ENCODE data around the gene BCL2A1. TPM values are rescaled to one million over a fixed set of nuclear protein-coding genes. Genes with fewer than 3 reads are reported as not detected.
A peak's percentile ranks its signal among the peaks of the same experiment; 100 is the strongest.
"Not testable (repeated sequence)": the region's sequence is repeated elsewhere in the genome, so short reads cannot be mapped to it uniquely, and the experiment has no call there.

Gene BCL2A1
- total RNA-seq, 1 donor from 2014 or later, result not detected

DNA sequence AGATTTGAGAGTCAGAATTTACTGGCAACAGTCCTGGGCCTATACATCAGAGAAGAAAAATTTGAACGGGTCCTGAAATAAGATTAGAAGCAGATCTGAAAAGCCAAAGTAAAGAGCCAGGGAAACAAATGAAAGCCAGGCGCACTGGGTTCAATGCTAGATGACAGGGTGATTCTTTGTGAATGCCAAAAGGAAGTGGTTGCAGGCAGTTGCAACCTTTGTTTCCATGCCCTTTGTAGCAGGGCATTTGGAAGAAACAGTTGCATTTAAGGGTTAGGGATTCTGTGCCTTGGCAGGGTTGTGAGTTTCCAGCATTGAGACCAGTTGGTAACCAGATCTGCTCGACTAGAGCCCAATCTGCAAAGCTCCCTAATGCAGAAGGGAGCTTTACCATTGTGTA is 37.8 kb downstream of the BCL2A1 start:
- peaks cover 6% of the 10 kb centered on the region for H3K27me3 Mint-ChIP-seq (ENCODE audit: low read depth)

DNA sequence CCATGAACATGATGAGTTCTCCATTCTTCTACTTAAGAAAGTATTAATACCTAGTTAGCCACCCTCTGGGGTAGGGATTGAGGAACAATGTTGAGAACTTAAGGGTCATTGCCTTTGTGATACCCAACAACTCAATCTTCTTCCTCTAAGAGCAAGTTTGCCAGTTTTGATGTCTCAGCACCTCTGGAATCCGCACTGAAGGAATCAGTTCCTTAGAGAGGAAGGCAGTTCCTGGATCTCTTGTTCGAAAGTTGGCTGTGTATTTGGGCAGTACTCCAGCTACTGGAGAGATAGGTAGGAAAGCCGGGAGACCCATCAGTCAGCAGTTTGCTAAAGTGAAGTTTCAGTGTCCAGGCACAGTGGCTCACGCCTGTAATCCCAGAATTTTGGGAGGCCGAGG is 38.5 kb downstream of the BCL2A1 start:
- Mint-ChIP-seq H3K36me3 (ENCODE audit: low read depth) (no peaks in the 10 kb centered on the region), H3K27me3 (ENCODE audit: low read depth) (peaks cover 6% of the 10 kb centered on the region), H3K4me3 (no peak overlapping the region), H3K9me3 (peaks cover 3% of the 10 kb centered on the region), H3K27ac (ENCODE audit: unreplicated experiment) (no peak overlapping the region), H3K4me1 (no peaks in the 10 kb centered on the region)
- no peak for DNase-seq (ENCODE audit: low read depth, low spot score)
- TF ChIP-seq, protein P1, sequence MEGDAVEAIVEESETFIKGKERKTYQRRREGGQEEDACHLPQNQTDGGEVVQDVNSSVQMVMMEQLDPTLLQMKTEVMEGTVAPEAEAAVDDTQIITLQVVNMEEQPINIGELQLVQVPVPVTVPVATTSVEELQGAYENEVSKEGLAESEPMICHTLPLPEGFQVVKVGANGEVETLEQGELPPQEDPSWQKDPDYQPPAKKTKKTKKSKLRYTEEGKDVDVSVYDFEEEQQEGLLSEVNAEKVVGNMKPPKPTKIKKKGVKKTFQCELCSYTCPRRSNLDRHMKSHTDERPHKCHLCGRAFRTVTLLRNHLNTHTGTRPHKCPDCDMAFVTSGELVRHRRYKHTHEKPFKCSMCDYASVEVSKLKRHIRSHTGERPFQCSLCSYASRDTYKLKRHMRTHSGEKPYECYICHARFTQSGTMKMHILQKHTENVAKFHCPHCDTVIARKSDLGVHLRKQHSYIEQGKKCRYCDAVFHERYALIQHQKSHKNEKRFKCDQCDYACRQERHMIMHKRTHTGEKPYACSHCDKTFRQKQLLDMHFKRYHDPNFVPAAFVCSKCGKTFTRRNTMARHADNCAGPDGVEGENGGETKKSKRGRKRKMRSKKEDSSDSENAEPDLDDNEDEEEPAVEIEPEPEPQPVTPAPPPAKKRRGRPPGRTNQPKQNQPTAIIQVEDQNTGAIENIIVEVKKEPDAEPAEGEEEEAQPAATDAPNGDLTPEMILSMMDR (conservative IDR thresholded peaks at IDR 0.05), result no peak

More for the DNA sequence above, 37.8 kb downstream of the BCL2A1 start:
- no peak overlapping the region for H3K4me3 Mint-ChIP-seq
- H3K36me3 Mint-ChIP-seq (ENCODE audit: low read depth), result no peaks in the 10 kb centered on the region
- no peaks in the 10 kb centered on the region for H3K4me1 Mint-ChIP-seq
- TF ChIP-seq, protein P1 (conservative IDR thresholded peaks at IDR 0.05), result no peak
- no peak for DNase-seq (ENCODE audit: low read depth, low spot score)
- peaks cover 5% of the 10 kb centered on the region for H3K9me3 Mint-ChIP-seq
- H3K27ac Mint-ChIP-seq (ENCODE audit: unreplicated experiment), result no peak overlapping the region

GRCh38 chr15:79930516-79930915 is 40.5 kb downstream of the BCL2A1 start:
- Mint-ChIP-seq H3K4me3 (no peak overlapping the region), H3K27me3 (ENCODE audit: low read depth) (peaks cover 6% of the 10 kb centered on the region), H3K27ac (ENCODE audit: unreplicated experiment) (no peak overlapping the region), H3K36me3 (ENCODE audit: low read depth) (peaks cover 4% of the 10 kb centered on the region), H3K4me1 (no peaks in the 10 kb centered on the region), H3K9me3 (peaks cover 5% of the 10 kb centered on the region)
- TF ChIP-seq, protein P1 (conservative IDR thresholded peaks at IDR 0.05), result no peak
- DNase-seq (ENCODE audit: low read depth, low spot score), result no peak

DNA sequence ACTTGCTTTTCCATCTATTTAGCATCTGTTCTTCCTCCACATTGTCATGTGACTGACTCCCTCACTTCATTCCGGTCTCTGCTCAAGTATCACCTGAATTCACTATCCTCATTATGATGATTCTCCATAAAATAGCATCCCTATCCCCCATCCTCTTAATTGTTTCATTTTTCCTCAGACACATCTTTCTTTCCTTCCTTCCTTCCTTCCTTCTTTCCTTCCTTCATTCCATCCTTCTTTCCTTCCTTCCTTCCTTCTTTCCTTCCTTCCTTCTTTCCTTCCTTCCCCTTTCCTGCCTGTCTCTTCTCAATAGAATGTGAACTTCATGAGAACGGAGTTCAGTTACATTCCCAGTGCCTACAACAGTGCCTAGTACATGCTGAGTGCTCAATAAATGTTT is 41.6 kb downstream of the BCL2A1 start:
- no peak overlapping the region for H3K4me3 Mint-ChIP-seq
- H3K36me3 Mint-ChIP-seq (ENCODE audit: low read depth), result peaks cover 6% of the 10 kb centered on the region
- no peak overlapping the region for H3K27ac Mint-ChIP-seq (ENCODE audit: unreplicated experiment)
- H3K9me3 Mint-ChIP-seq, result peaks cover 5% of the 10 kb centered on the region
- no peak for DNase-seq (ENCODE audit: low read depth, low spot score)
- H3K27me3 Mint-ChIP-seq (ENCODE audit: low read depth), result peaks cover 6% of the 10 kb centered on the region
- TF ChIP-seq, protein P1 (conservative IDR thresholded peaks at IDR 0.05), result no peak
- H3K4me1 Mint-ChIP-seq, result no peaks in the 10 kb centered on the region

GRCh38 chr15:79926116-79926515 is 44.9 kb downstream of the BCL2A1 start:
- not testable (repeated sequence) for DNase-seq (ENCODE audit: low read depth, low spot score); H3K27ac Mint-ChIP-seq (ENCODE audit: unreplicated experiment); H3K4me3 Mint-ChIP-seq
- Mint-ChIP-seq H3K4me1 (peaks cover 23% of the 10 kb centered on the region), H3K27me3 (ENCODE audit: low read depth) (peaks cover 11% of the 10 kb centered on the region), H3K36me3 (ENCODE audit: low read depth) (peaks cover 24% of the 10 kb centered on the region), H3K9me3 (peaks cover 13% of the 10 kb centered on the region)

DNA sequence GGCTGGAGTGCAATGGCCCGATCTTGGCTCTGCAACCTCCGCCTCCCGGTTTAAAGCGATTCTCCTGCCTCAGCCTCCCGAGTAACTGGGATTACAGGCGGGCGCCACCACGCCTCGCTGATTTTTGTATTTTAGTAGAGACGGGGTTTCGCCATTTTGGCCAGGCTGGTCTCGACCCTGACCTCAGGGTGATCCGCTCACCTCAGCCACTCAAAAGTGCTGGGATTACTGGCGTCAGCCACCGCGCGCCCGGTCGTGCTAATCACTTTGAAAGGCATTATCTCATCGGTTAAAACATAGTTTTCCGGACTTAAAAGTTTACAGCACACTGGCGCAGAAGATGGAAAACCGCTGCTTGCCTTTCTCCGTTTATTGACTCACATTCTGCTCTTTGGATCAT is 46.6 kb downstream of the BCL2A1 start:
- no peak for DNase-seq (ENCODE audit: low read depth, low spot score)
- TF ChIP-seq, protein P1 (conservative IDR thresholded peaks at IDR 0.05), result no peak
- Mint-ChIP-seq H3K27me3 (ENCODE audit: low read depth) (peaks cover 7% of the 10 kb centered on the region), H3K4me1 (peaks cover 23% of the 10 kb centered on the region), H3K36me3 (ENCODE audit: low read depth) (peaks cover 36% of the 10 kb centered on the region), H3K9me3 (peaks cover 13% of the 10 kb centered on the region), H3K4me3 (peak overlapping the region; percentile 95), H3K27ac (ENCODE audit: unreplicated experiment) (no peak overlapping the region)

Measured in neural crest cell (in vitro differentiated cells).